GM12801 (cell line): Measurements from ENCODE around the gene FAM110A.

Source experiments
- TF ChIP-seq, protein P1 (sequence below): IDR thresholded peaks from one replicate; pipeline ENCODE4 v1.5.1; 2011; ENCODE audit warnings: control low read depth; ENCODE audit not compliant: insufficient read length; ENCODE audit errors: extremely low read depth

Gene FAM110A

DNA sequence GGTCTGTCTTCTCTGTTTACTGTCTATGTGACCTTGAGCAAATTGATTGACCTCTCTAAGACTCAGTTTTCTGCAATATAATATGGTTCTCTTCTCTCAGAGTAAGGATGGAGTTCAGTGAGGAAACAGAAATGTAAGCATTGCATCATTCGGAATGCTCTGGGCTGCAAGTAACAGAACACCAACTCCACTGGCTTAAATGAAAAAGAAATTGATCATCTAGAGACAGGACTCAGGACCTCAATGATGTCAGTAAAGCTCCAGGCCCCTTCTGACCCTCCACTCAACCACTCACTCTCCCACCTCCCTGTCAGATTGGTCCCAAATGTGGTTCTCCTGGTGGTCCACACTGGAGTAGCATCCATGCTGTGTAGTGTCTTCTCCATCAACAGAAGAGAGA, 31.9 kb downstream of the FAM110A start:
- TF ChIP-seq, protein P1, sequence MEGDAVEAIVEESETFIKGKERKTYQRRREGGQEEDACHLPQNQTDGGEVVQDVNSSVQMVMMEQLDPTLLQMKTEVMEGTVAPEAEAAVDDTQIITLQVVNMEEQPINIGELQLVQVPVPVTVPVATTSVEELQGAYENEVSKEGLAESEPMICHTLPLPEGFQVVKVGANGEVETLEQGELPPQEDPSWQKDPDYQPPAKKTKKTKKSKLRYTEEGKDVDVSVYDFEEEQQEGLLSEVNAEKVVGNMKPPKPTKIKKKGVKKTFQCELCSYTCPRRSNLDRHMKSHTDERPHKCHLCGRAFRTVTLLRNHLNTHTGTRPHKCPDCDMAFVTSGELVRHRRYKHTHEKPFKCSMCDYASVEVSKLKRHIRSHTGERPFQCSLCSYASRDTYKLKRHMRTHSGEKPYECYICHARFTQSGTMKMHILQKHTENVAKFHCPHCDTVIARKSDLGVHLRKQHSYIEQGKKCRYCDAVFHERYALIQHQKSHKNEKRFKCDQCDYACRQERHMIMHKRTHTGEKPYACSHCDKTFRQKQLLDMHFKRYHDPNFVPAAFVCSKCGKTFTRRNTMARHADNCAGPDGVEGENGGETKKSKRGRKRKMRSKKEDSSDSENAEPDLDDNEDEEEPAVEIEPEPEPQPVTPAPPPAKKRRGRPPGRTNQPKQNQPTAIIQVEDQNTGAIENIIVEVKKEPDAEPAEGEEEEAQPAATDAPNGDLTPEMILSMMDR, result no peak

DNA sequence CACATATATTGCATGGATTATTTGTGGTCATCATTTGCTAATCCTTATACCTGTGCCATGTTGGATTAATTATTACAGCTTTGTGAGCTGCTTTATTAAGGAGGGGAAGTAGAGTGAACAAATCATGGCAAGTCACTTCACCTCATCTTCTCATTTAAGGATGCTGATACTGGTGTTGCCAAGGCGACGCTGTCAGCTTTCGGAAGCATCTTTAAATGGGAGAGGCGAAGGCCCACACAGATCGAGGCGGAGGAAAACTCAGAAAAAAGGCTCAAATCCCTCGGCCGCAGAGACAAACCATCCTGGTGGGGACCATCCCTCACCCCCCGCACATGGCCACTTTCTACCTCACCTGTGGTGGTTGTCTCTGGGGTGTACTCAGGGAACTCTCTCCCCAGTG, 34.8 kb downstream of the FAM110A start:
- TF ChIP-seq, protein P1, result no peak

DNA sequence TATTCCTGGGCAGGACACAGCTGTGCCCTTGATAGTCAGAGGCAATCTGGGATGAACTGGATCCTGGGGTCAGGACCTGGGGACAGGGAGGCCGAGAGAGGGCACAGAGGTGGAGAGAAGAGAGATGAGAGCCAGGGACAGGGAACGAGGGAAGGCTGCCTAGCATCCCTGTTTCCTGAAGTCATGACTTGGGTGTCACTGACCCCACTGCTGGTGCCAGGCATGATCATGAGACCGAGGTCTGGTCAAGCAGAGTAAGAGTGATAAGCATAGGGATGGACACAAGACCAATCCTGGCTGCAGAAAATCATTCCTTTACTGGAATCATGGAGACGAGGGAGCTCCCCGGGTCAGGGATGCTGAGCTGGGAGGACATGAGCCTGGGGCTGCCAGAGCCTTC, 36.1 kb downstream of the FAM110A start:
- TF ChIP-seq, protein P1, result no peak

DNA sequence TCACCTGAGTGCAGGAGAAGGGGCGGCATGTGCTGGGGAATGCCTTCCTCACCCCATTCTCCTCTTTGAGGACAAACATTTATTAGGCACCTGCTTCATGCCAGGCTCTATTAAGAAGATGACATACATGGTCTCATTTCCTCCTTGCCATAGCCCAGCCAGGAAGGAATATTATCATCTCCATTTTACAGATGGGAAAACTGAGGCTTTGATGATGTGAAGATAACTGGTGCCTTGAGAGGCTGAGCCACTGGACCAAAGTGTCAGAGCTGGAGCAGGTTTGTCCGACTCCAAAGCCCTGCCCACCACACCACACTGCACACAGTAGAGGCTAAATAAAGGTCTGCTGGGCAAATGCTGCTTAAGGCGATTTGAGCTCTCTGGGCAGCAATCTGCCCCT, 37.2 kb downstream of the FAM110A start:
- TF ChIP-seq, protein P1, result no peak

DNA sequence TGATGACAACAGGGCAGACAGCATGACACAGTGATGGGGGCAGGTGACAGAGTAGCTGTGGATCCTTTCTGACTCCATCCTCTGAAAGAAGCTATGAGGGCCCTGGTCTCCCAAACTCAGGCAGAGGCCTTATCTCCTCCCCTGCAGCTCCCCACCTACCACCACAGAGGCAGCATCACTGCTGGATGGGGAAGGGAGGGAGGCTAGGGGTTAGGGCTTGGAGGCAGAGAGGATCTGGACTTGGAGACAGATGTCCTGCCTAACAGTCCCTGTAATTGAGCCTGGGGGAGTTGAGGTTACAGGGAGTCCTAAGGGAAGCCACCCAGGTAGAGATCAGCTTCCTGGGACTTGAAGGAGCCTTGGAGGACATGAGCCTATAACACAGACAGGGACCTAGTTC, 37.9 kb downstream of the FAM110A start:
- TF ChIP-seq, protein P1, result no peak

DNA sequence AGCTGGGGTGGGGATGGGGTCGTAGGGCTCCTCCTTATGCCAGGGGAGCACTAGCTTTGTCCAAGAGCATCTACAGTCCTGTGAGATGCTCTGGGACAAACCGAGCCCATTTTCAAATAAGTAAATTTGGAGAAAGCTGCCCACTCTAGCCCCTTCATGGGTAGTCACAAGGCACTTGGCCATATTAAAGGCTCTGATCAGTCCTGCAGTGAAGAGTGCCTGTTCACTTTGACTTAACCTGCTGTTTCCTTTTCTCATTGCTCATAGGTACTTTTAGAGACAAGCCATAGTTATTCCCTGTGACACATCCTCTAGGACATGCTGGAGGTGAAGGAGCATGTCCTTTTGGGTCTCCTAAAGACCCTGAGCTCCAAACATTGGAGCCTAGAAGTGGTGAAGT, 38.4 kb downstream of the FAM110A start:
- TF ChIP-seq, protein P1, result no peak

DNA sequence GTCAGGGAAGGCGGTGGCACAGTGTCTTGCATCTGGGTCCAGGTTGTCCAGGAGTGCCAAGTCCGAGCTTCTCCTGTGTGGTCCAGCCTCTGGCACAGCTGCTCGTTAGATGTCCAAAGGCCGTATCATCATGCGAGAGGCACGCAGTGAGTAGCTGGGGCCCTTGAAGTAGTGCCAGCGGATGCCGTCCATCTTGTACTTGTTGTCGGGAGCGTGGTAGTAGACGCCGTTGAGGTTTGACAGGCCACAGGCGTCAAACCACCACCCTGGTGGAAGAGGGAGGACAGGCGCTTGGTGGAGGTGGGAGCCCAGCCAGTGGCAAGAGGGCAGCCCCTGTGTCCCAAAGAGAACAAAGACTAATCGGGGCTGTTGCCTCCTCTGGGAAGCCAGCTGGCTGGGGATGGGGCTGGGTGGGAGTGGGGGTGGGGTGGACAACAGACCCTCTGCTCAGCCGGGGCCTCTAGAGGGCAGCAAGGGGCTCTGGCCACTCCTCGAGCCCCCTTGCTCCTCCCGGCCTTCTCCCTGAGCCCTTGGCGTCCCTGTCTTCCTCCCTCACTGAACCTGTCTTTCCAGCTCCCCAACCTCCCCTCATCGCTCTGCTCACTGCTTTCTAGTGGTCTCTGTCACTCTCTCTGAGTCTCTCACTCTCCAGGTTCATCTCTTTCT, 39.5 kb downstream of the FAM110A start:
- TF ChIP-seq, protein P1, result no peak
